ENCODE results near the gene PTPN6.

DNA sequence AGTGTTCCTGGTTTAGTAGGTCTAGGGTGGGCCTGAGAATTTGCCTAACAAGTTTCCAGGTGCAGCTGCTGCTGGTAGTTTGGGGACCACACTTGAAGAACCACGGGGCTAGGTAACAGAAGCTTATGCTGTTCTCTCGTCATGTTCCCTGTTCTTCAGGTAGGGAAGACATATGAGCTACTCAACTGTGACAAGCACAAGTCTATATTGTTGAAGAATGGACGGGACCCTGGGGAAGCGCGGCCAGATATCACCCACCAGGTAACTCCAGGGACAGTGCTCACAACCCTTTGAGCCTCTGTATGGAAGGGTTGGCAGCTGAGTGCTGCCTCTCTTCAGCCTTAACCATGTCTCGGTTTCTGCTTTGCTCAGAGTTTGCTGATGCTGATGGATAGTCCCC is 23.0 kb downstream of the PTPN6 start:
- TF ChIP-seq EZH2 (optimal IDR thresholded peaks at IDR 0.05; ENCODE audit: low read depth, low read length) = no peak
- TF ChIP-seq, protein P1, sequence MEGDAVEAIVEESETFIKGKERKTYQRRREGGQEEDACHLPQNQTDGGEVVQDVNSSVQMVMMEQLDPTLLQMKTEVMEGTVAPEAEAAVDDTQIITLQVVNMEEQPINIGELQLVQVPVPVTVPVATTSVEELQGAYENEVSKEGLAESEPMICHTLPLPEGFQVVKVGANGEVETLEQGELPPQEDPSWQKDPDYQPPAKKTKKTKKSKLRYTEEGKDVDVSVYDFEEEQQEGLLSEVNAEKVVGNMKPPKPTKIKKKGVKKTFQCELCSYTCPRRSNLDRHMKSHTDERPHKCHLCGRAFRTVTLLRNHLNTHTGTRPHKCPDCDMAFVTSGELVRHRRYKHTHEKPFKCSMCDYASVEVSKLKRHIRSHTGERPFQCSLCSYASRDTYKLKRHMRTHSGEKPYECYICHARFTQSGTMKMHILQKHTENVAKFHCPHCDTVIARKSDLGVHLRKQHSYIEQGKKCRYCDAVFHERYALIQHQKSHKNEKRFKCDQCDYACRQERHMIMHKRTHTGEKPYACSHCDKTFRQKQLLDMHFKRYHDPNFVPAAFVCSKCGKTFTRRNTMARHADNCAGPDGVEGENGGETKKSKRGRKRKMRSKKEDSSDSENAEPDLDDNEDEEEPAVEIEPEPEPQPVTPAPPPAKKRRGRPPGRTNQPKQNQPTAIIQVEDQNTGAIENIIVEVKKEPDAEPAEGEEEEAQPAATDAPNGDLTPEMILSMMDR (IDR thresholded peaks at IDR 0.05; ENCODE audit: low read length) = no peak
